AG09309 (cell line): ENCODE data around the gene ENO3.

Experiments
- DNase-seq: peaks from one replicate; pipeline ENCODE4 v3.0.0-alpha.2; 2010; ENCODE audit warnings: low read depth
- H3K4me3 ChIP-seq: 2 replicates; pipeline ENCODE4 v1.5.1; 2011; ENCODE audit warnings: mild to moderate bottlenecking, low read depth, low read length, moderate library complexity; ENCODE audit not compliant: control insufficient read depth
- TF ChIP-seq, protein P1 (sequence below): IDR thresholded peaks from 2 replicates; pipeline ENCODE4 v1.5.1; 2011; ENCODE audit warnings: mild to moderate bottlenecking, low read depth, low read length, inconsistent platforms; ENCODE audit not compliant: insufficient read depth, control insufficient read depth; ENCODE audit errors: missing control alignments

Gene ENO3

DNA sequence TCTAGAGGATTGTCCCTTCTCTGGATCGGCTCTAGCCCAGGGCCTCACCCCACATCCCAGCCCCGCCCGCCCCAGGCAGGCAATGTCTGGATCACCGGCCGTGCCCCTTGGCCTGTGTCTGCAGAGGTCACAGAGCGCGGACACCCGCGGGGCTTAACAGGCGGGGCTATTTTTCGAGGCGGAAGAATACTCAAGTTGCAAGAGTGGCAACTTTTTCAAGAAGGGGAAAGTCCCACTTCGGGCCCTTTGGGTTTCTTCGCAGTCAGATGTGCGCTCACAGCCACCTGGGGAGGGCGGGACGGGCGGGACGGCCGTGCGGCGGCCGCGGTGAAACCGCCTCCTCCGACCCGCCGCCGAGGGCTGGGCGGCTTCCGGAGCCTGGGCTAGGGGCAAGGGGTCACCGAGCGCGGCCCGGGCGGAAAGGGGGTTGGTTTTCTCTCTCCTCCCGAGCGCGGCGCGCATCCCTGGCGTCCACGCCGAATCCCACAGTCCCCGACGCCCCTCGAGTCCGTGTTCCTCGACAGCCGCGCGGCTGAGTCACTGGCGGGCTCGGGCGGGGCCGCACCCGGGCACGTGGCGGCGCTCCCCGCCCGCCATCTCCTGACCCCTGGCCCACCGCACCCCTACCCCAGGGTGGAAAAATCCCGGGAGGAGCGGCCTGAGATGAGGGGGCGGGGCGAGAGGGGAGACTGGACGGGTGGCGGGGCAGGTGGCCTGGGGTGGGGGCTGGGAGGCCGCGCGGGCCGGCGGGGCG is 1.4 kb upstream of the ENO3 start:
- TF ChIP-seq, protein P1, sequence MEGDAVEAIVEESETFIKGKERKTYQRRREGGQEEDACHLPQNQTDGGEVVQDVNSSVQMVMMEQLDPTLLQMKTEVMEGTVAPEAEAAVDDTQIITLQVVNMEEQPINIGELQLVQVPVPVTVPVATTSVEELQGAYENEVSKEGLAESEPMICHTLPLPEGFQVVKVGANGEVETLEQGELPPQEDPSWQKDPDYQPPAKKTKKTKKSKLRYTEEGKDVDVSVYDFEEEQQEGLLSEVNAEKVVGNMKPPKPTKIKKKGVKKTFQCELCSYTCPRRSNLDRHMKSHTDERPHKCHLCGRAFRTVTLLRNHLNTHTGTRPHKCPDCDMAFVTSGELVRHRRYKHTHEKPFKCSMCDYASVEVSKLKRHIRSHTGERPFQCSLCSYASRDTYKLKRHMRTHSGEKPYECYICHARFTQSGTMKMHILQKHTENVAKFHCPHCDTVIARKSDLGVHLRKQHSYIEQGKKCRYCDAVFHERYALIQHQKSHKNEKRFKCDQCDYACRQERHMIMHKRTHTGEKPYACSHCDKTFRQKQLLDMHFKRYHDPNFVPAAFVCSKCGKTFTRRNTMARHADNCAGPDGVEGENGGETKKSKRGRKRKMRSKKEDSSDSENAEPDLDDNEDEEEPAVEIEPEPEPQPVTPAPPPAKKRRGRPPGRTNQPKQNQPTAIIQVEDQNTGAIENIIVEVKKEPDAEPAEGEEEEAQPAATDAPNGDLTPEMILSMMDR = no peak
- no peak for DNase-seq
- peak overlapping the region; percentile 62 for H3K4me3 ChIP-seq

DNA sequence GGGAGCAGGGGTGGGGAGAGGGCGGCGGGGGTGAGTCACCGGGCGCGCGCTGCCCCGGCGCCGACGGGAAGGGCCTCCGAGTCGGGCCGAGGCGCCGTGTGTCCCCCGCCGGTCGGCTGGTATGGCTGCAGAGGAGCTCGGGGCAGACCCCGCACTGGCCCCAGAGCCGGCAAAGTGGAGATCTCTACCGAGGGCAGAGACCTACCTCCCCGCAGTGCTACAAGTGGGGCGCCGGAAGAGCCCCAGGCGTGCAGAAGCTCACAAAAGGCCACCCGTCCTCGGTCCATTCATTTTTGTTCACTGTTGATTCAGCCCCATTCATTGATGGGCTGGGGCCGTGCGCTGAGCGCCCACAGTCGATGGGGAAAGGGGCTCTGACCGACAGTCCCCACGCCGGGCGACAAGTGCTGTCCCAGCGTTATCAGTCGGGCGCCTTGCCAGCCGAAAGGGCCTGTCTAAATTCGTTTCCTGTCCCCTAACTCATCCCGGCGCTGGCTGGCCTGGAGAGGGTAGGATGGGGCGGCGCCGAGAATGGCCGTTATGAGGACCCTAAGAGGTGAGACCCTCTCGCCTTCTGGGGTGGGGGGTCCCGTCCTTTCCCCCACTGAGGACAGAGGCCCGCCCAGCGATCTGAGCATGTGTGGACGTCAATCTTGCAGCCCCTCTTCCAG is 709 bp upstream of the ENO3 start:
- H3K4me3 ChIP-seq = peak overlapping the region; percentile 31
- DNase-seq = no peak
- TF ChIP-seq, protein P1 = no peak

DNA sequence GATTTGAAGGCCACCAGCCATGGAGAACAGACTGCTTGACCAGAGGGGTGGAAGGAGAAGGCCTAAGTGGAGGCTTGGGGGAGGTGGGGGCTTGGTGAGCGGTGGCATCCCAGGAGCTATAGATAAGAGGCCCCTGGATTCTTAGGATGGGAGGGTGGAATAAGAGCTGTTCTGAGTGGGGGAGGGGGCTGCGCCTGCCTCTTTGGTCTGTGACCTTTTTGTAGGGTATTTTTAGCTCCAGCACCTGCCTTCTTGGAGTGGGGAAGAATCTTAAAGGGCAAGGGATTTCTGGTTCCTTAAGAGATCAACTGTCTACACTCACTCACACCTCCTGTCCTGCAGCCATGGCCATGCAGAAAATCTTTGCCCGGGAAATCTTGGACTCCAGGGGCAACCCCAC is 567 bp downstream of the ENO3 start:
- H3K4me3 ChIP-seq = no peak overlapping the region
- DNase-seq = no peak
- TF ChIP-seq, protein P1 = no peak

DNA sequence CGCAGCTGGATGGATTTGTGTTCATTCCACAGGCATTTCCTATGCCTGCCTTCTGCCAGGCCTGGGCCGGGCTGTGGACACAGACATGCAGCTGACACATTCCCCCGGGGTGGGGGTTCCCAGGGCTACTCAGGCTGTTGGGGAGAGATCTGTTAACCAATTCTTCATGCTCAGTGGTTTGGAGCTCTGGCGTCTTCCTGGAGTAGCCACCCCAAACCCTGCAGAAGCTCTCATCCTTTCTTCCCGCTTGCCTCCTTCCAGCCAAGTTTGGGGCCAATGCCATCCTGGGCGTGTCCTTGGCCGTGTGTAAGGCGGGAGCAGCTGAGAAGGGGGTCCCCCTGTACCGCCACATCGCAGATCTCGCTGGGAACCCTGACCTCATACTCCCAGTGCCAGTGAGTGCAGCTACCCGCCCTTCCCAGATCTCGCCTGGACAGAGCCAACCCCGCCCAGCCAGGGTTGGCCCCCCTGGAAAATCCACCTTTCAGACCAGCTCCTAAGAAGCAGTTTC is 2.6 kb downstream of the ENO3 start:
- DNase-seq = peak; percentile 58
- H3K4me3 ChIP-seq = peak overlapping the region; percentile 11
- TF ChIP-seq, protein P1 = no peak

DNA sequence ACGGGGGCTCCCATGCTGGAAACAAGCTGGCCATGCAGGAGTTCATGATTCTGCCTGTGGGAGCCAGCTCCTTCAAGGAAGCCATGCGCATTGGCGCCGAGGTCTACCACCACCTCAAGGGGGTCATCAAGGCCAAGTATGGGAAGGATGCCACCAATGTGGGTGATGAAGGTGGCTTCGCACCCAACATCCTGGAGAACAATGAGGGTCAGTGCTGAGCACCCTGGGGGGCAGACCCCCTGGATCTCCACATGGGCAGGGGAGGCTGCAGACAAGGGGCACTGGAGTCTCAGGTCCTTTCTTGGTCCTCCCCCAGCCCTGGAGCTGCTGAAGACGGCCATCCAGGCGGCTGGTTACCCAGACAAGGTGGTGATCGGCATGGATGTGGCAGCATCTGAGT is 4.2 kb downstream of the ENO3 start:
- H3K4me3 ChIP-seq = no peak overlapping the region
- DNase-seq = no peak
- TF ChIP-seq, protein P1 = no peak

DNA sequence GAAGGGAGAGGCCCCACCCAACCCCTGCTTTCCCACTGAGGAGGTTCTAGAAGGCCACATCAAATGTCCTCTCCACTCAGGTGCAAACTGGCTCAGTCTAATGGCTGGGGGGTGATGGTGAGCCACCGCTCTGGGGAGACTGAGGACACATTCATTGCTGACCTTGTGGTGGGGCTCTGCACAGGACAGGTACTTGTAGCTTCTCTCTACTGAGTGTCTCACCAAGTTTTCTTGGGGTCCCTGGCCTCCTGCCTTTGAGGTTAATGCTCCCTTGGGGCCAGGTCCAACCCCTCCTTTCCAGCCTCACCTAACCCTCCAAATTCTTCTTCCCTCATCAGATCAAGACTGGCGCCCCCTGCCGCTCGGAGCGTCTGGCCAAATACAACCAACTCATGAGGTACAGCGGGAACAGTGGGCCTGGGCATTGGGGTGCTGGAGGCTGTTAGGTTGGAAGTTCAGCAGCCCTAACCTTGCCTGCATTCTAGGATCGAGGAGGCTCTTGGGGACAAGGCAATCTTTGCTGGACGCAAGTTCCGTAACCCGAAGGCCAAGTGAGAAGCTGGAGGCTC is 5.7 kb downstream of the ENO3 start:
- H3K4me3 ChIP-seq = no peak overlapping the region
- TF ChIP-seq, protein P1 = peak; percentile 27
- DNase-seq = no peak
